ENCODE results near the gene KRT5.

KRT5 gene

GRCh38 chr12:52519826-52520662 lies at the start of gene KRT5:
TSS of gene KRT5 (minus strand) at chr12:52520394. CDS start at chr12:52520296, 98 bp downstream.
- DNase-seq = no peak

- no peak for DNase-seq
Measured at GRCh38 chr12:52568111-52568510, 47.9 kb upstream of the KRT5 start.

GRCh38 chr12:52566847-52567291 lies 46.7 kb upstream of the KRT5 start:
- DNase-seq = no peak

GRCh38 chr12:52564582-52564981 lies 44.4 kb upstream of the KRT5 start:
- no peak for DNase-seq

- no peak for DNase-seq
Measured at GRCh38 chr12:52561880-52562449, 41.8 kb upstream of the KRT5 start.

GRCh38 chr12:52559979-52560378 lies 39.8 kb upstream of the KRT5 start:
- DNase-seq = no peak

GRCh38 chr12:52558781-52559445 lies 38.7 kb upstream of the KRT5 start:
- peak; percentile 29 for DNase-seq

GRCh38 chr12:52557476-52557875 lies 37.3 kb upstream of the KRT5 start:
- DNase-seq = no peak

- DNase-seq = no peak
Measured at GRCh38 chr12:52555577-52555976, 35.4 kb upstream of the KRT5 start.

GRCh38 chr12:52552681-52553195 lies 32.5 kb upstream of the KRT5 start, which contains the start of gene KRT71:
TSS of gene KRT71 (minus strand) at chr12:52553145. CDS start at chr12:52553077, 68 bp downstream.
- no peak for DNase-seq

- DNase-seq = no peak
Measured at GRCh38 chr12:52552055-52552454, 31.9 kb upstream of the KRT5 start.

- DNase-seq = no peak
Measured at GRCh38 chr12:52551216-52551865, 31.1 kb upstream of the KRT5 start.

GRCh38 chr12:52546126-52546525 lies 25.9 kb upstream of the KRT5 start:
- no peak for DNase-seq

- no peak for DNase-seq
Measured at GRCh38 chr12:52543985-52544883, 24.0 kb upstream of the KRT5 start.

- no peak for DNase-seq
Measured at GRCh38 chr12:52542785-52543318, 22.7 kb upstream of the KRT5 start.

- DNase-seq = no peak
Measured at GRCh38 chr12:52542157-52542556, 22.0 kb upstream of the KRT5 start.

- no peak for DNase-seq
Measured at GRCh38 chr12:52541709-52542108, 21.5 kb upstream of the KRT5 start.

GRCh38 chr12:52540531-52540930 lies 20.3 kb upstream of the KRT5 start:
- DNase-seq = no peak

GRCh38 chr12:52539821-52540173 lies 19.6 kb upstream of the KRT5 start:
- DNase-seq = no peak

GRCh38 chr12:52539083-52539820 lies 19.1 kb upstream of the KRT5 start:
- peak; percentile 58 for DNase-seq

GRCh38 chr12:52537101-52537500 lies 16.9 kb upstream of the KRT5 start:
- no peak for DNase-seq

All from NCI-H146 (cell line).